ENCODE measurements around the gene CD81.

CD81 gene

DNA sequence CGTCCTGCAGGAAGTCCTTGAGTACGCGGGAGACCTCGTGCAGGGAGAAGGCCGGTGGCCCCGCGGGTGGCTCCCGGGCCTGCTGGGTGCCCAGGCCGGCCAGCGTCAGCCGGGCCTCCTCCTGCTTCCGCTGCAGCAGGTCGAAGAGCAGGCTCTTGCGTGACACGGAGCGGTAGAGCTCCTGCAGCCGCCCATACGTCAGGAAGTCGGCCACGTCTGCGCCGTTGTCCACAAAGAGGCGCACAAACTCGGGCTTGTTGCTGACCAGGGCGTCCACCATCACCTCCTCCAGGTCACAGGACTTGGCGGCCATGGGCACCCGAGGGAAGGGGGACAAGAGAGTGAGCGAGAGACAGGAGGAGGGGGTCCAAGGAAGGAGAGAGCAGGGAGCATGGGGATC lies 38.1 kb downstream of the CD81 start:
- TF ChIP-seq, protein P1, sequence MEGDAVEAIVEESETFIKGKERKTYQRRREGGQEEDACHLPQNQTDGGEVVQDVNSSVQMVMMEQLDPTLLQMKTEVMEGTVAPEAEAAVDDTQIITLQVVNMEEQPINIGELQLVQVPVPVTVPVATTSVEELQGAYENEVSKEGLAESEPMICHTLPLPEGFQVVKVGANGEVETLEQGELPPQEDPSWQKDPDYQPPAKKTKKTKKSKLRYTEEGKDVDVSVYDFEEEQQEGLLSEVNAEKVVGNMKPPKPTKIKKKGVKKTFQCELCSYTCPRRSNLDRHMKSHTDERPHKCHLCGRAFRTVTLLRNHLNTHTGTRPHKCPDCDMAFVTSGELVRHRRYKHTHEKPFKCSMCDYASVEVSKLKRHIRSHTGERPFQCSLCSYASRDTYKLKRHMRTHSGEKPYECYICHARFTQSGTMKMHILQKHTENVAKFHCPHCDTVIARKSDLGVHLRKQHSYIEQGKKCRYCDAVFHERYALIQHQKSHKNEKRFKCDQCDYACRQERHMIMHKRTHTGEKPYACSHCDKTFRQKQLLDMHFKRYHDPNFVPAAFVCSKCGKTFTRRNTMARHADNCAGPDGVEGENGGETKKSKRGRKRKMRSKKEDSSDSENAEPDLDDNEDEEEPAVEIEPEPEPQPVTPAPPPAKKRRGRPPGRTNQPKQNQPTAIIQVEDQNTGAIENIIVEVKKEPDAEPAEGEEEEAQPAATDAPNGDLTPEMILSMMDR (IDR thresholded peaks at IDR 0.05; ENCODE audit: low read depth, low read length) = no peak
- TF ChIP-seq MYC (IDR thresholded peaks at IDR 0.05; ENCODE audit: low read depth, low read length) (no peak), POLR2A (IDR thresholded peaks at IDR 0.05; ENCODE audit: extremely low read depth, insufficient read length) (no peak)
- TF ChIP-seq, protein P2, sequence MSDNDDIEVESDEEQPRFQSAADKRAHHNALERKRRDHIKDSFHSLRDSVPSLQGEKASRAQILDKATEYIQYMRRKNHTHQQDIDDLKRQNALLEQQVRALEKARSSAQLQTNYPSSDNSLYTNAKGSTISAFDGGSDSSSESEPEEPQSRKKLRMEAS (IDR thresholded peaks at IDR 0.05; ENCODE audit: low read depth, low read length) = no peak
- no peak overlapping the region for H3K4me3 ChIP-seq (ENCODE audit: low read depth, low read length)
- no peak for DNase-seq (ENCODE audit: low read depth)

DNA sequence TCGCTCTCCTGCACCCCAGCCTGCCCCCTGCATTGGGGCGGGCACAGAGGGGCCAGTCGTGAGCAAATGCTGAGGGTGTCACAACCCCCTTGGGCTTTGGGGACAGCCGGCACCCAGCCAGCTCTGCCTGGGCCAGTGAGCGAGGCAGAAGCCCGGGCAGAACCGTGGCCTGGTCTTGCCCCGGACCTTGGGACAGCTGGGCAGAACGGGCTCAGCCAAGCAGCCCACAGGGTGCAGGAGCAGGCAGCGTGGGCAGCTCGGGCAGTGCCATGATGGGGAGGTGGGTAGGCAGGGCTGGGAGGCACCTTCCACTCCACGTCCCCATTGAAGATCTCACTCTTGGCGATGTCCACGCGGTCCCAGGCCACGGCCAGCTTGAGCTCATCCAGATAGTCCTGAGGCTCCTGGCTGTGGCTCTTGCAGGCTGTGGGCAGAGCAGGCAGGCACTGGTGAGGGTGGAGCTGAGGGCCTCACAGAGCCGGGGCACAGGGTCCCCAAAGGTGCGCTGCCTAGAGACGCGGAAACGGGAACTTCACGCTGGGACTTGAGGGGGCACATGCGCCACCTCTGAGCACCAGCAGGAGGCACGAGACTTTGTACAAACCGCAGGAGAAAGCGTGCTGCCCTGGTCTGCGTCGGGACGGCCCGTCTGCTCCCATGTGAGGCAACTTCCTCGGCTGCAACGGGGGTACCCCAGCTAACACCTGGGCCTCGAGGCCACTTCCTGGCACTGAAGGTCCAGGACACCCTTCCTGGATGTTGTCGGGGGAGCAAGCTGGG lies 38.7 kb downstream of the CD81 start:
- DNase-seq (ENCODE audit: low read depth) = peak; percentile 34
- TF ChIP-seq, protein P1 (IDR thresholded peaks at IDR 0.05; ENCODE audit: low read depth, low read length) = peak; percentile 20
- TF ChIP-seq MYC (IDR thresholded peaks at IDR 0.05; ENCODE audit: low read depth, low read length) (no peak), POLR2A (IDR thresholded peaks at IDR 0.05; ENCODE audit: extremely low read depth, insufficient read length) (no peak)
- TF ChIP-seq, protein P2 (IDR thresholded peaks at IDR 0.05; ENCODE audit: low read depth, low read length) = no peak
- H3K4me3 ChIP-seq (ENCODE audit: low read depth, low read length) = no peak overlapping the region

DNA sequence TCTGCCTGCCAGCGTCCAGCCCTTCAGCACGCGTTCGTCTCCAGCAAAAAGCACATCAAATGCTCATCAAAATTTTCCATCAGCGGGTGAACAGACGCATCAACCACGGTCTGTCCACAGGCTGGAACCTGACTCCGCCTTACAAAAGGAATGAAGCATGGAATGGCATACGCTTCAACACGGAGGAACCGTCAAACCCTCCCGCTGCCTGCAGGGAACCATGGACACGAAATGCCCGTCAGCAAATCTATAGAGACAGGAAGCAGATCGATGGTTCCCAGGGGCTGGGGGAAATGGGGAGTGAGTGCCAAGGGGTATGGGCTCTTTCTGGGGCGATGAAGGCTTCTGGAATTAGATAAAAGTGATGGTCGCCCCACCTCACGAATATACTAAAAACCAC lies 39.7 kb downstream of the CD81 start:
- DNase-seq (ENCODE audit: low read depth) = no peak
- no peak overlapping the region for H3K4me3 ChIP-seq (ENCODE audit: low read depth, low read length)
- TF ChIP-seq, protein P2 (IDR thresholded peaks at IDR 0.05; ENCODE audit: low read depth, low read length) = no peak
- TF ChIP-seq MYC (IDR thresholded peaks at IDR 0.05; ENCODE audit: low read depth, low read length) (no peak), POLR2A (IDR thresholded peaks at IDR 0.05; ENCODE audit: extremely low read depth, insufficient read length) (no peak)
- TF ChIP-seq, protein P1 (IDR thresholded peaks at IDR 0.05; ENCODE audit: low read depth, low read length) = no peak

DNA sequence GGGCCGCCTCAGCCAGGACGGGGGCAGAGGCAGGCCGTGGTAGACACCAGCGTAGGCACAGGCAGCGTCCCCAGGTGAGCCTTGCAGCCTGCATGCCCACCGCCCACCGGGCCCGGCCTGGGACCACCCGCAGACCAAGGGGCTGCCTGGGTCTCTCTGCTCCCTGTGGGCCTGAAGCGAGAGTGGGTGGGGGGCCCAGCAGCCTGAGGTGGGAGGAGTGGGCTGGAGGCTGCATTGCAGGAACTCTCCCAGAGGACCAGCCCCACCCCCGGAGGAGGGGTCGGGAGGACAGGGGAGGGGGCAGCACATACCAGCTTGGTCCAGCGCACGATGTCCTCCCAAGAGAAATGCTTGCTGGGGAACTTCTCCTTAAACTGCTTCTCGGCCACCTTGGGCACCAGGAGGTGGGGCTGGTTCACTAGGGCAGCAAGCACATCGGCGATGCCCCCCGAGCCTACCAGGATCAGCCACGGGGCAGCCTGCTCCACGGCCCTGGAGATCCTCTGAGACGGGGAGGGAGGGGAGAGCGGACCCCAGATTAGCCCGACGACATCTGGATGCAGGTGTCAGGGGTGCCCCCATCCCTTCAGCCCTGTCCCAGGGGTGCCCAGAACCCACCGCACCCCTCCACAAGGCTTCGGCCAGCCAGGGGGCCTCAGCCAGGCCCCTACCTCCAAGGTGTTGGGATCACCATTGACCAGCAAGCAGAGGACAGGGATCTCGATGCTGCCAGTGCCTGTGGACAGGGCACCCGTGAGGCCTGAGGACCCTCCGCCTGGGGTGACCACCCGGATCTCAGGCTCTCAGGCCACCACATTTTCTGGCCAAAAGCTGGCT lies 41.0 kb downstream of the CD81 start:
- DNase-seq (ENCODE audit: low read depth) = no peak
- H3K4me3 ChIP-seq (ENCODE audit: low read depth, low read length) = no peak overlapping the region
- TF ChIP-seq MYC (IDR thresholded peaks at IDR 0.05; ENCODE audit: low read depth, low read length) (no peak), POLR2A (IDR thresholded peaks at IDR 0.05; ENCODE audit: extremely low read depth, insufficient read length) (no peak)
- TF ChIP-seq, protein P1 (IDR thresholded peaks at IDR 0.05; ENCODE audit: low read depth, low read length) = no peak
- TF ChIP-seq, protein P2 (IDR thresholded peaks at IDR 0.05; ENCODE audit: low read depth, low read length) = no peak

DNA sequence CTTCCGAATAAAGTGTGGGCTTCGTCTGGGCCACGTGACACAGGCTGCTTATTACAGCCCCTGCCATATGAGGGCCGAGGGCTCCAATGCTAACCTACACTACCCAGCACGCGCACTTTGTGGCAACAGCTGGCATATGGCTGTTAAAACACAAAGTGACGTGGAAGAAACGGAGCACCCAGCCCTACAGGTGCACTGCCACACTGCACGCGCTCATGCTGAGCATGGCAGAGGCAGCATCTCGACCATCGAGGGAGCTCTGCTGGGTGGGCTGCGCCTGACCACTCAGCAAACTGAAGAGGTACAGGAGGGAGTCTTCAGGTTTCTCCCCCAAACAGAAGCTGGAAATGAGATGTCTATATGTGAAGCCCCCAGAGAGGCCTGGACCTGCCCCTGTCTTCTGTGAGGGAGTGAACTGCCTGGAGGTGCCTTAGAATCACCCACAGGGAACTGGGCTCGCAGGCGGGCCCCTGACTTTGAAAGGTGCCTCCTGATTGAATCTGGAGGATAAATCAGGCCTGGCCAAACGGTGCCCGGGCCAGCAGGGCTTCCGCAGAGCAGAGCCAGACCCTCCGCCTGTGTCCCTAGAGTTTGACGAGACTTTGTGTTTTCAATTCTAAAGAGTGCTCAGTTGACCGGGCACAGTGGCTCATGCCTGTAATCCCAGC lies 41.7 kb downstream of the CD81 start:
- DNase-seq (ENCODE audit: low read depth) = no peak
- TF ChIP-seq MYC (IDR thresholded peaks at IDR 0.05; ENCODE audit: low read depth, low read length) = no peak
- TF ChIP-seq POLR2A (IDR thresholded peaks at IDR 0.05; ENCODE audit: extremely low read depth, insufficient read length) = no peak
- TF ChIP-seq, protein P1 (IDR thresholded peaks at IDR 0.05; ENCODE audit: low read depth, low read length) = no peak
- H3K4me3 ChIP-seq (ENCODE audit: low read depth, low read length) = no peak overlapping the region
